Uterus (tissue), 2 donors: ENCODE results near the gene FAM81B.

Experiments
- POLR2A ChIP-seq, 2 donors: fragments of 450-650 bp; IDR thresholded peaks; one replicate each; pipeline ENCODE4 v1.6.1; 2016; ENCODE audit warnings: antibody characterized with exemption in 2 of 2, mild to moderate bottlenecking in 1 of 2, moderate library complexity in 1 of 2
- TF ChIP-seq, protein P1 (sequence below), 4 experiments: fragments of 200-600 bp in 2 of 4; fragments of 450-650 bp in 2 of 4; sonication (generic) in 2 of 4; IDR thresholded peaks; one replicate each; pipeline ENCODE4 v1.5.1; 2016 to 2019; ENCODE audit warnings: antibody characterized with exemption in 4 of 4, mild to moderate bottlenecking in 2 of 4, moderate library complexity in 1 of 4

DNA sequence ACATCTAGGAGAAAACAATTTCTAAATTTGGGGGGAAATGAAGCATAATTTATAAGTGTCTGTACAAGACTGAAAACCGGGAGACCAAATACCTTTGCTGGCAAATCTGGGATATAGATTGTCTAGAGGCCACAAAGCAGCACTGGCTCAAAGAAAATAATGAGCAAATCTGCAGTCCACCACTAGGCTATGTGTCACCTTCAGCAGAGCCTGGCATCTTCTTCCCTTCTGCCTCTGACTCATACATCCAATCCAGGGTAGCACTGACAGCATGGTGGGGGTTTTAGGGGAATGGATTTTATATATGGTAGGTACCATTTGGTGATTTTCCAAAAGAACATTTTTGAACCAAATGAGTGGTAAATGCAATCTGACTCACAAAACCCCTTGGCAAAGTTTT lies 12.8 kb downstream of the FAM81B start:
- TF ChIP-seq, protein P1, sequence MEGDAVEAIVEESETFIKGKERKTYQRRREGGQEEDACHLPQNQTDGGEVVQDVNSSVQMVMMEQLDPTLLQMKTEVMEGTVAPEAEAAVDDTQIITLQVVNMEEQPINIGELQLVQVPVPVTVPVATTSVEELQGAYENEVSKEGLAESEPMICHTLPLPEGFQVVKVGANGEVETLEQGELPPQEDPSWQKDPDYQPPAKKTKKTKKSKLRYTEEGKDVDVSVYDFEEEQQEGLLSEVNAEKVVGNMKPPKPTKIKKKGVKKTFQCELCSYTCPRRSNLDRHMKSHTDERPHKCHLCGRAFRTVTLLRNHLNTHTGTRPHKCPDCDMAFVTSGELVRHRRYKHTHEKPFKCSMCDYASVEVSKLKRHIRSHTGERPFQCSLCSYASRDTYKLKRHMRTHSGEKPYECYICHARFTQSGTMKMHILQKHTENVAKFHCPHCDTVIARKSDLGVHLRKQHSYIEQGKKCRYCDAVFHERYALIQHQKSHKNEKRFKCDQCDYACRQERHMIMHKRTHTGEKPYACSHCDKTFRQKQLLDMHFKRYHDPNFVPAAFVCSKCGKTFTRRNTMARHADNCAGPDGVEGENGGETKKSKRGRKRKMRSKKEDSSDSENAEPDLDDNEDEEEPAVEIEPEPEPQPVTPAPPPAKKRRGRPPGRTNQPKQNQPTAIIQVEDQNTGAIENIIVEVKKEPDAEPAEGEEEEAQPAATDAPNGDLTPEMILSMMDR (IDR thresholded peaks at IDR 0.05) = no peak
- TF ChIP-seq POLR2A (IDR thresholded peaks at IDR 0.05) = no peak
